Islet of Langerhans (tissue), 1 donor: ENCODE measurements around the gene CCL14.
"Not testable (repeated sequence)": the region's sequence is repeated elsewhere in the genome, so short reads cannot be mapped to it uniquely, and the experiment has no call there.

Experiments used
- FAIRE-seq: peaks from one replicate; lab custom pipeline; 2011; peaks lifted over from hg19 to GRCh38; lab: Jason Lieb, UNC

The CCL14 gene

DNA sequence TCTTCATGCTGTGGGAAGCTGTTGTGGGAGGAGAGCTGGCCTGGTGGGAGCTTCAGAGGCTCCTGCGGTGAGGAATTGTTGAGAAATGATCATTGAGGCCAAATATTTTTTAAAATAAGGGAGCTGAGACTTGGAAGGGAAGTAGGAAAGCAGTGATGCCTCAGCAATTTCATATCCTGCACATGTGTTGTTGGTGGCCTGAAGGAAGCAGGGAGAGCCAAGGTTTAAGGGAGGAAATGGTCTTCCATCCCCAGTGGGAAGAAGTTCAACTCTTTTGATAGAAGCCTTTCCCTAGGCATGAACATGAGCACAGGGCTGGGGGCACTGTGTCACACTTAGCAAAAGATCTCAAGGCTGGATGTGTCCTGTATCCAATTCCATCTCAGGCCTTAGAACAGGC lies at the start of gene CCL14:
CCL14 (minus strand) TSS at position 87 of the 400 bp plus-strand sequence; CDS start at position 7, 80 bp downstream.
- FAIRE-seq: no peak

DNA sequence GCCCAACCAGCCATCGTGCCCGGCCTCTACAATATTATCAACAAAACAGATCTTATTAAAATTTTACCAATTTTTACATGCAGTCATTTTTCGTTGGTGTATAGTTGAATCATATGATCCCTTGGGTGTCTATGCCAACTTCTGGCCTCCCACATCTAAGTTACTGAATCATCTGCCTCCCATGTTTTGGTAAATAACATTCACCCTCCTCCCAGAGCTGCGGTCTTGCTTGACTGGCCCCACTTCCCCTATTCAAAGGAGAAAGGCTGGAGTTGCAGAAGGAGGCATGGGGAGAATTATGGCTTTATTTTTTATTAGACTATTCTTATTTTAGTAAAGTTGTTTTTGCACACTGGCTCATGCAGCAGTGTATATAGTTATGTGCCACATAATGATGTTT lies 49.7 kb upstream of the CCL14 start:
- no peak for FAIRE-seq

- no peak for FAIRE-seq
These were observed 47.6 kb upstream of the CCL14 start for GRCh38 chr17:36034127-36034526.

DNA sequence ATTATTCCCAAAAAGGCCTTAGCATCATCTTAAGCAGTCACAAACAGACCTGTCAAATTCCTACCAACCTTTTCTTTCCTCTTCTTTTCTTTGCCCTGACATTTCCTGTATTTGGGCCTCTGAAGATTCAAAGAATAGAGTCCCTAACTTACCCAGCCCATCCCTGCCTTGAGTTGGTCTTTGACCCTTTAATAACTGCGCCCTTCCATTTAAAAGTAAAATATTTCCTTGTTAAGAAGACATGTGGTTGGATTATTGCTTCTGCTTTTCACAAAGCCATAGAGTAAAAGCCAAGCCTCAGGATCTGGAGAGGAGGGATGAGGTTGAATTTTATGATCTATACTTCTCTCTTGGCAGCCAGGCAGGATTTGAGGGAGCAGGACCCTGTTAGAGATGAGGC lies 44.4 kb upstream of the CCL14 start:
- FAIRE-seq: no peak

DNA sequence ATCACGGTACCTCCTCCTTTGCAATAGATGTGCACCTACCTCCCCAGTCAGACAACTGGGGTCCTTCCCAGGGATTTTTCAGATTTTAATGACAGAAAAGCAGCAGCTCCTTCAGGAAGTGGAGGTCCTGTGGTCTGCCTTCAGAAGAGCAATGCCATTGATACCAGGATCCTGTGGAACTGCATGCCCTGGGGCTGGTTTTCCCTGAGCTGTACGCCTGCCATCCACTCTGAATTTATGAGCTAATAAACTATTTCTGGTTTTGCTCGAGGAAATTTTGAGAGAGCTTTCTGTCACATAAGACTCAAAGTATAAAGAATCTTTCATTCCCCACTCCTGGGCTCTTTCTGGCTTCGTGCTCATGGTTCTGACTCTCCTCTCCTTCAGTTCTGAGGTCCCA lies 41.2 kb upstream of the CCL14 start:
- no peak for FAIRE-seq

DNA sequence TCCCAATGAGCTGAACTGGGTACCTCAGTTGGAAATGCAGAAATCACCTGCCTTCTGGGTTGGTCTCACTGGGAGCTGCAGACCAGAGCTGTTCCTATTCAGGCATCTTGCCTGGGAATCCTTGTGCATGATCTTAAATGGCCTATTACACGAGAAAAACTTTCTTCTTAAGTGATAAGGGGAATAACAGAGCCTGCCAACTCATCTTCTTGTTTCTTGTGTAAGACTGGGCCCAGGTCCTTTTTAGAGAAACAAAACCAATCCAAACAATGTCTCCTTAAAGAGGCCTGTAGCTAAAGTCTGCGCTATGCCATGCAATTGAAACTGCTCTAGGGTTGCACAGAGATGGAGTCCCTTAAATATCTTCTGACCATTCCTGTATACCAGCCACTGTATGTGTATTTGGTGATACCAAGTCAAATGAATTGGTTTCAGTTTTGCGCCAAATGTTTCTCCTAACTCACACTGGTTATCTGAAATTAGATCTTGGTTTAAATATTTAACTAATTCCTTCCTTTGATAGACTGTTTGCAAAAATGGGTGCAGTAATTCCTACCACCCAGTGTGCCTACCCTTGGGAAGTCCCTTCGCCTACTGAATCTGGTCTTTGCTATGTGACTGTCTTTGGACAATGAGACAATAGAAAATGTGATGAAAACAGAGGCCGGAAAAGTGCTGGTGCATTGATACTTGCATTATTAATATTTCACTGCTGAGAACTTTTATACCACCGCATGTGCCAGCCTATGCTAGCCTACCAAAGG lies 37.8 kb upstream of the CCL14 start:
- no peak for FAIRE-seq

DNA sequence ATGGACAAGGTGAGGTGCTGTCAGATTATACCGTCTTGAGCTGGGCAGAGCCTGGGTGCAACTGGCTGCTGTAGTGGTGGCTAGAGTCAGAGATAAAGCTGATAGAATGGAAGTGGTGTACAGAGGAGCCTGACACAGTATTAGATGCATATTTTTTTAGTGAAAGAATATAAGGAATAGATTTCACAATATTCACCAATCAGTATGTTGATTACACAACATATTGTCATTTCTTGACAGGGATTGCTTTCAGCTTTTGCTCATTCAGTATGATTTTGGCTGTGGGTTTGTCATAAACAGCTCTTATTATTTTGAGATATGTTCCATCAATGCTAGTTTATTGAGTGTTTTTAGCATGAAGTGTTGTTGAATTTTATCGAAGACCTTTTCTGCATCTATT lies 32.9 kb upstream of the CCL14 start:
- no peak for FAIRE-seq

GRCh38 chr17:36017799-36018198 lies 31.3 kb upstream of the CCL14 start, which contains the start of gene CCL23:
TSS of gene CCL23 (minus strand) at chr17:36017972. CDS start at chr17:36017897, 75 bp downstream.
- no peak for FAIRE-seq

- no peak for FAIRE-seq
These were observed 30.0 kb upstream of the CCL14 start for GRCh38 chr17:36016555-36016954.

DNA sequence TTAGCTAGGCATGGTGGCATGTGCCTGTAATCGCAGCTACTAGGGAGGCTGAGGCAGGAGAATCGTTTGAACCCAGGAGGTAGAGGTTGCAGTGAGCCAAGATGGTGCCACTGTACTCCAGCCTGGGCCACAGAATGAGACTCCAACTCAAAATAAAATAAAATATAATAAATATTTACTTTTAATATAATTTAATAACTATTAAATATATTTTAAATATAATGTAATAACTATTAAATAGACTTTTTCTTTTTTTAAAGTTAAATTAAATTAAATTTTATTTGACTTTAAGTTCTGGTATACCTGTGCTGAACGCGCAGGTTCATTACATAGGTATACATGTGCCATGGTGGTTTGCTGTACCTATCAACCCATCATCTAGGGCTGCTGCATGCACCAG lies 29.4 kb upstream of the CCL14 start:
- not testable (repeated sequence) for FAIRE-seq

DNA sequence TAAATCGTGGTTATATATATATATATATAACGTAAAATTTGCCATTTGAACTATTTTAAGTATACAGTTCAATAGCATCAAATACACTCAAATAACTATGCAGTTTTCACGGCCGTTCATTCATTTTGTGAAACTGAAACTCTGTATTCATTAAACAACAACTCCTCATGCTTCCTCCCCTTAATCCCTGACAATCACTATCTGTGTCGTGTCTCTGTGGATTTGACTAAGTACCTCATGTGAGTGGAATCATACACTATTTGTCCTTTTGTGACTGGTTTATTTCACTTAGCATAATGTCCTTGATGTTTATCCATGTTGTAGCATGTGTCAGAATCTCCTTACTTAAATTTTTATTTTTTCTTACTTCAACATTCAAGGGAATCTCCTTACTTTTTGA lies 28.4 kb upstream of the CCL14 start:
- no peak for FAIRE-seq

DNA sequence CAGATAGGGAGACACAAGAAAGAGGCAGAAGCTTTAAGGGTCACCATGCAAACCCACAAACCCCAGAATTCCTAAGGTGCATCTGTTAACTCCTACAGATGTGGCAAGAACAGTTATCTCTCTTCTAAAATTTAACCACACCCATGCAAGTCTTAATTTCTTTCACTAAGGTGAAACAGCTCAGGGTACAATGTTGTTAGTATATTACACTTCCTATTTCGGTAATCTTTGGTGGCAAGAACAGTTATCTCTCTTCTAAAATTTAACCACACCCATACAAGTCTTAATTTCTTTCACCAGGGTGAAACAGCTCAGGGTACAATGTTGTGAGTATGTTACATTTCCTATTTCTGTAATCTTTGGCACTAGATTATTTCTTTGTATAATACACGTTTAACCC lies 24.7 kb upstream of the CCL14 start:
- no peak for FAIRE-seq

DNA sequence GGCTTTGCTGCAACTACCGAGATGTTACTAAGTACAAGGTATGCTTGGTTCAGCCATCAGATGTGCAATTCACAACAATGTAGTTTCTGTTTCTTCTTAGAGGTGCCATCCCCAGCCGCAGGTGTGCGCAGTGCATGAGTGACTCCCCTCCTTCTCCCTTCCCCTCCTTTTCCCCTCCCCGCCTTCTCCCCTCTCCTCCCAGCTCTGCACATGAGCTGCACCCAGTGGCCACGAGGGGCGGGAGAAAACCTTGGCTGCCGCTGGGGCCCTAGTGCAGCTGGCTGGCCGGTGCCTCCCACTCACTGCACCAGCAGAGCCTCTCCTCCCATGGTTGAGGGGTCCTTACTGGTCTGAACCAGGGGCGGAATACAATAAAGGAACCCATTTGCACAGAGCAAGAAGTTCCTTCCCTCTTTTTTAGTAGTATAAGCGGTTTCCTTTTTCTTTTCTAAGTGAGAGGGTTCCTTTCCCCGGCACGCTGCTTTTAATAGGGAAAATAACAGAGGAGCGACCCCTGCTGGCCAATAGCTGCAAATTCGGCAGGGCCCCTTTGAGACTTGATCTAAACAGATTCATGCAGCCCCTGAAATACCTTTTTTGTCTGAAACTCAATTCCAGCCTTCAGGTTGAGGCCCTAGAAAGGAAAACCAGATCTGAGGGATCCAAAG lies 22.6 kb upstream of the CCL14 start:
- FAIRE-seq: no peak

DNA sequence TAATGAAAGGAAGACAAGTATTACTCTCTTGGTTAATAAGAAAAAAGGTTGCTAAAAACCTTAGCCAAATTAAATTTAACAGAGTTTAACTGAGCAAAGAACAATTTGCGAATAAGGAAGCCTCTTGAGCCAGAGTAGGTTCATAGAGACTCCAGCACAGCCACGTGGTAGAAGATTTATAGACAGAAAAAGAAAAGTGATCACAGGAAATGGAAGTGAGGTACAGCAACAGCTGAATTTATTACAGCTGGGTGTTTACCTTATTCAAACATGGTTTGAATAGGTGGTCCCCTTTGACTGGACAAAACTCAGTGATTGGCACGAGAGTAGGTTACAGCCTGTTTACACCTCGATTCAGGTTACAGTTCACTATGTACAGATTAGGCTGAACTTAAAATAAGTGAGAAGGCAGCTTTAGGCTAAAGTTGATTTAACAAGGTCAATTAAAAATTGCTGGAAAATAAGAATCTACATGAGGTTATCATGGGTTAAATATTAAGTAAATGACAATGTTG lies 18.1 kb upstream of the CCL14 start:
- FAIRE-seq: no peak

- FAIRE-seq: no peak
These were observed 16.1 kb upstream of the CCL14 start for GRCh38 chr17:36002631-36003030.

GRCh38 chr17:36001862-36002603 lies 15.5 kb upstream of the CCL14 start:
- FAIRE-seq: no peak

GRCh38 chr17:36001110-36001771 lies 14.7 kb upstream of the CCL14 start, which contains the start of gene CCL15:
TSS of gene CCL15 (minus strand) at chr17:36001553. CDS start at chr17:36001492, 61 bp downstream.
- no peak for FAIRE-seq

DNA sequence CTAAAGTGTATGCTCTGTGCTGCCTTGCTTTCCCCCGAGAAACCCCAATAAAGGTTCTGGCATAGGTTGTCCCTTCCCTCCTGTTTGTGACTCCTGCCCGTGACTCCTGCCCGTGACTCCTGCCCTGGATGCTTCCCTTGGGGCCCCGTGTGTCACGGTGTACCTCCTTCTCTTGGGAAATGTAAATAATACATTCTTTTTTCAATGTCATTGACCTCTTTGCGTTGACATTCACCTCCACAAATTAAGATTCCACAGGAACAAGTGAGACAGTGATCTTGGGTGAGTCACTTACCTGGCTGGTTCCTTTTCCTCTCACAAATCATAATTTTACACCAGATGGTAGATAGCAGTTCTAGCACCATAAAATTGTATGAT lies 14.2 kb upstream of the CCL14 start:
- no peak for FAIRE-seq

DNA sequence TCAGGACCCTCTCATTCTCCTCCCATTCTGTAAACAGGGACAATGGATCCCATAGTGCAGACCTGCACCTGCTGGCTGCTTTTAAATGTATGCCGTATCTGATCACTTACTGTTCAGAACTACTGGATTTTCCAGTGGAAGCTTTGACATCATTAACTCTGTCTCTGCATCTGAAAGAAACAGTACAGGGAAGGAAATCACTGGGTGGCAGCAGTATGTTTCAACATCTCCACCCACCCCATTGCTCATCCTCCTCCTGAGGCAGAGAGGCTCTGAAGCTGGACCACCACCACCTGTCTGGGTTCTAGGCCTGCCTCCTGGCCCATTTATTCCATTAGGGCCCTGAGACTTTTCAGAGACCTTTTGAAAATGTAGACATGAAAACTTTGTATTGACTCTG lies 12.2 kb upstream of the CCL14 start:
- FAIRE-seq: no peak

DNA sequence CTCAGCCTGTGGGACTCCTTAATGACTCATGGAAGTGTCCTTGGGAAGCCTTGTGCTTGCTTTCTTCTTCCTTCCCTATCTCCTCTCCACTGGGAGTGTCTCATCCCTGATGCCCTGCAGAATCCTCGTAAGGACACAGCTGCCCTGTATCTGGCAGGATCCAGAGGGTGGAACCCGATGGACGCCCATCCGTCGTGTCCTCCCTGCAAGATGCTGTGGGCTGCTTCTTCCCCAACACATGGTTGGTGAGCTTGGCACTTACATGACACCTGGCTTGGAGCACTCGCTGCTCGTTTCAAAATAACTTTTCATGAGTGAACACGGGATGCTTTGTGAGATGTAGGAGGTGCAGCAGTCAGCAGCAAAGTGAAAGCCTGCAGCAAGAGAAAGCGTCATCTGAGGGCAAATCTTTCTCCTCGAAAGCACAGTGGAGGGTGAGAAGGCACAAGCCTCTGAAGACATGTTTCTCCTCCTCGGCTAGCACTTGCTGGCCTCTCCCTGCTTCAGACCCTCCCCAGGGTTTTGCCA lies 11.6 kb upstream of the CCL14 start:
- no peak for FAIRE-seq

GRCh38 chr17:35995346-35995745 lies 8.8 kb upstream of the CCL14 start:
- not testable (repeated sequence) for FAIRE-seq

GRCh38 chr17:35991075-35991474 lies 4.5 kb upstream of the CCL14 start:
- no peak for FAIRE-seq
